ENCODE results near the gene TRPC4AP.

Gene TRPC4AP

DNA sequence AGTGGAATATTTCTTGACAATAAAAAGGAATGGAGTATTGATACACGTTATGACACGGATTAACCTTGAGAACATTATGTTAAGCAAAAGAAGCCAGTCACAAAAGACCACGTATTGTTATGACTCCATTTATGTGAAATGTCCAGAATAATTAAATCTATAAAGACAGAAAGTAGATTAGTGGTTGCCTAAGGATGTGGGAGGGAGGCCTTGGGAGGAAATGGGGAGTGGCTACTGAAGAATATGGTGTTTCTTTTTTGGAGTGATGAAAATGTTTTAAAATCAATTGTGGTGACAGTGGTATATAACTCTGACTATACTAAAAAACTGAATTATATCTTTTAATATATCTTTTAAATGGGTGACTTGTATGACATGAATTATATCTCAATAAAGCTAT, 30.1 kb downstream of the TRPC4AP start:
- TF ChIP-seq EZH2phosphoT487 (conservative IDR thresholded peaks at IDR 0.05; ENCODE audit: low read length): no peak
- TF ChIP-seq, protein P1, sequence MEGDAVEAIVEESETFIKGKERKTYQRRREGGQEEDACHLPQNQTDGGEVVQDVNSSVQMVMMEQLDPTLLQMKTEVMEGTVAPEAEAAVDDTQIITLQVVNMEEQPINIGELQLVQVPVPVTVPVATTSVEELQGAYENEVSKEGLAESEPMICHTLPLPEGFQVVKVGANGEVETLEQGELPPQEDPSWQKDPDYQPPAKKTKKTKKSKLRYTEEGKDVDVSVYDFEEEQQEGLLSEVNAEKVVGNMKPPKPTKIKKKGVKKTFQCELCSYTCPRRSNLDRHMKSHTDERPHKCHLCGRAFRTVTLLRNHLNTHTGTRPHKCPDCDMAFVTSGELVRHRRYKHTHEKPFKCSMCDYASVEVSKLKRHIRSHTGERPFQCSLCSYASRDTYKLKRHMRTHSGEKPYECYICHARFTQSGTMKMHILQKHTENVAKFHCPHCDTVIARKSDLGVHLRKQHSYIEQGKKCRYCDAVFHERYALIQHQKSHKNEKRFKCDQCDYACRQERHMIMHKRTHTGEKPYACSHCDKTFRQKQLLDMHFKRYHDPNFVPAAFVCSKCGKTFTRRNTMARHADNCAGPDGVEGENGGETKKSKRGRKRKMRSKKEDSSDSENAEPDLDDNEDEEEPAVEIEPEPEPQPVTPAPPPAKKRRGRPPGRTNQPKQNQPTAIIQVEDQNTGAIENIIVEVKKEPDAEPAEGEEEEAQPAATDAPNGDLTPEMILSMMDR (IDR thresholded peaks at IDR 0.05; ENCODE audit: insufficient read depth, low read length, poor library complexity, severe bottlenecking): no peak
- Histone ChIP-seq H4K20me1 (ENCODE audit: low read depth, low read length) (no peaks in the 10 kb centered on the region; the same call in 1 of the 2 replicates), H3K79me2 (ENCODE audit: insufficient read depth, low read length) (peaks cover 62% of the 10 kb centered on the region), H3F3A (ENCODE audit: insufficient read depth) (no peaks in the 10 kb centered on the region), H2AFZ (ENCODE audit: low read depth, low read length, severe bottlenecking) (no peak overlapping the region), H3K4me2 (ENCODE audit: low read depth, low read length, poor library complexity, severe bottlenecking) (no peak overlapping the region), H3K9ac (ENCODE audit: low read length) (no peak overlapping the region), H3K9me3 (ENCODE audit: insufficient read depth, low read length) (no peaks in the 10 kb centered on the region), H3K36me3 (ENCODE audit: low read length) (peaks cover 6% of the 10 kb centered on the region; the same call in 1 of the 2 replicates), H3K27ac (ENCODE audit: low read depth, low read length) (no peak overlapping the region), H3K27me3 (ENCODE audit: low read length) (no peaks in the 10 kb centered on the region), H3K9me2 (replicated peaks; ENCODE audit: insufficient read depth, low read length) (no peaks in the 10 kb centered on the region), H3K4me3 (ENCODE audit: insufficient read depth, low read length, poor library complexity, severe bottlenecking) (no peak overlapping the region)

DNA sequence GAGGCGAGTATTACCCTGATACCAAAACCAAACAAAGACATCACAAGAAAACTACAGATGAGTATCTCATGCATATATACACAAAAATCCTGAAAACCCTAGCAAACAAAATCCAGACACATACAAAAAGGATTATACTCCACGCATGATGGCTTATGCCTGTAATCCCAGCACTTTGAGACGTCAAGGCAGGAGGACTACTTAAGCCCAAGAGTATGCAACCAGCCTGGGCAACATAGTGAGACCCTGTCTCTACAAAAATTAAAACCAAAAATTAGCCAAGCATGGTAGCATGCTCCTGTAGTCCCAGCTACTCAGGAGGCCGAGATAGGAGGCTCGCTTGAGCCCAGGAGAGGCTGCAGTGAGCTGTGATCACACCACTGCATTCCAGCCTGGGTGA, 32.4 kb downstream of the TRPC4AP start:
- TF ChIP-seq, protein P1 (IDR thresholded peaks at IDR 0.05; ENCODE audit: insufficient read depth, low read length, poor library complexity, severe bottlenecking): no peak
- H3K27ac ChIP-seq (ENCODE audit: low read depth, low read length): no peak overlapping the region
- H3F3A ChIP-seq (ENCODE audit: insufficient read depth): no peaks in the 10 kb centered on the region
- H3K79me2 ChIP-seq (ENCODE audit: insufficient read depth, low read length): peaks cover 63% of the 10 kb centered on the region
- H3K9me3 ChIP-seq (ENCODE audit: insufficient read depth, low read length): no peaks in the 10 kb centered on the region
- H4K20me1 ChIP-seq (ENCODE audit: low read depth, low read length): no peaks in the 10 kb centered on the region; the same call in 1 of the 2 replicates
- H3K27me3 ChIP-seq (ENCODE audit: low read length): no peaks in the 10 kb centered on the region
- no peak overlapping the region for H3K9ac ChIP-seq (ENCODE audit: low read length)
- no peak overlapping the region for H2AFZ ChIP-seq (ENCODE audit: low read depth, low read length, severe bottlenecking)
- H3K9me2 ChIP-seq (replicated peaks; ENCODE audit: insufficient read depth, low read length): no peaks in the 10 kb centered on the region
- peaks cover 4% of the 10 kb centered on the region; the same call in 1 of the 2 replicates for H3K36me3 ChIP-seq (ENCODE audit: low read length)
- H3K4me2 ChIP-seq (ENCODE audit: low read depth, low read length, poor library complexity, severe bottlenecking): no peak overlapping the region
- no peak overlapping the region for H3K4me3 ChIP-seq (ENCODE audit: insufficient read depth, low read length, poor library complexity, severe bottlenecking)

GRCh38 chr20:35059612-35060011, 33.0 kb downstream of the TRPC4AP start:
- Histone ChIP-seq H3K9me3 (ENCODE audit: insufficient read depth, low read length) (no peaks in the 10 kb centered on the region), H3K27me3 (ENCODE audit: low read length) (no peaks in the 10 kb centered on the region), H2AFZ (ENCODE audit: low read depth, low read length, severe bottlenecking) (no peak overlapping the region), H3K79me2 (ENCODE audit: insufficient read depth, low read length) (peaks cover 59% of the 10 kb centered on the region), H3K4me3 (ENCODE audit: insufficient read depth, low read length, poor library complexity, severe bottlenecking) (no peak overlapping the region), H3K4me2 (ENCODE audit: low read depth, low read length, poor library complexity, severe bottlenecking) (no peak overlapping the region), H3K36me3 (ENCODE audit: low read length) (peaks cover 4% of the 10 kb centered on the region; the same call in 1 of the 2 replicates), H3F3A (ENCODE audit: insufficient read depth) (no peaks in the 10 kb centered on the region), H3K27ac (ENCODE audit: low read depth, low read length) (no peak overlapping the region), H4K20me1 (ENCODE audit: low read depth, low read length) (no peaks in the 10 kb centered on the region; the same call in 1 of the 2 replicates), H3K9ac (ENCODE audit: low read length) (no peak overlapping the region), H3K9me2 (replicated peaks; ENCODE audit: insufficient read depth, low read length) (no peaks in the 10 kb centered on the region)
- TF ChIP-seq, protein P1 (IDR thresholded peaks at IDR 0.05; ENCODE audit: insufficient read depth, low read length, poor library complexity, severe bottlenecking): no peak
- no peak for TF ChIP-seq EZH2phosphoT487 (conservative IDR thresholded peaks at IDR 0.05; ENCODE audit: low read length)

All from SU-DHL-6 (cell line).